Gastroesophageal sphincter (tissue), 3 donors: ENCODE results near the gene AGBL4.

Experiments
- CTCF ChIP-seq, 4 experiments: fragments of 200-600 bp in 2 of 4; fragments of 450-650 bp in 2 of 4; sonication (generic) in 1 of 4; IDR thresholded peaks; one replicate each; pipeline ENCODE4 v1.5.1; 2017 to 2019; ENCODE audit warnings: antibody characterized with exemption in 4 of 4, mild to moderate bottlenecking in 2 of 4, moderate library complexity in 2 of 4
- EP300 ChIP-seq: sonication (generic); formaldehyde crosslinking; IDR thresholded peaks from one replicate; pipeline ENCODE4 v1.6.1; 2017; ENCODE audit warnings: antibody characterized with exemption, mild to moderate bottlenecking
- POLR2A ChIP-seq, 2 donors: fragments of 450-650 bp; IDR thresholded peaks; one replicate each; pipeline ENCODE4 v1.6.1; 2017; ENCODE audit warnings: antibody characterized with exemption in 2 of 2, mild to moderate bottlenecking in 2 of 2, moderate library complexity in 1 of 2

GRCh38 chr1:48823168-48823567, 1200.6 kb downstream of the AGBL4 start:
- TF ChIP-seq CTCF (IDR thresholded peaks at IDR 0.05), result no peak
- no peak for TF ChIP-seq EP300
- no peak for TF ChIP-seq POLR2A (IDR thresholded peaks at IDR 0.05)
